SU-DHL-6 (cell line): ENCODE results near the gene HSPA1A.

ENCODE experiments used
- H2AFZ ChIP-seq: fragments of 200-600 bp; sonication (generic); 2 replicates; pipeline ENCODE4 v1.6.1; 2014; ENCODE audit warnings: low read depth, mild to moderate bottlenecking, moderate library complexity, mixed read lengths, antibody characterized with exemption, low read length; ENCODE audit not compliant: severe bottlenecking
- H3F3A ChIP-seq: fragments of 200-600 bp; shearing (Covaris generic); 2 replicates; pipeline ENCODE4 v1.6.0; 2016; ENCODE audit warnings: antibody characterized with exemption, mild to moderate bottlenecking; ENCODE audit not compliant: insufficient read depth
- H3K27ac ChIP-seq: fragments of 200-600 bp; sonication (generic); 2 replicates; pipeline ENCODE4 v1.5.1; 2016; ENCODE audit warnings: low read depth, mild to moderate bottlenecking, low read length, moderate library complexity, mixed read lengths
- H3K27me3 ChIP-seq: fragments of 200-600 bp; sonication (generic), shearing (Covaris generic); 2 replicates; pipeline ENCODE4 v1.6.0; 2014; ENCODE audit warnings: mild to moderate bottlenecking, low read length
- H3K36me3 ChIP-seq: fragments of 200-600 bp; sonication (generic); 2 replicates; pipeline ENCODE4 v1.6.1; 2014; ENCODE audit warnings: mild to moderate bottlenecking, low read length, mixed read lengths
- H3K4me2 ChIP-seq: fragments of 300-600, 200-600 bp; shearing (Covaris generic), sonication (generic); 2 replicates; pipeline ENCODE4 v1.6.0; 2014; ENCODE audit warnings: low read length, low read depth, mild to moderate bottlenecking; ENCODE audit not compliant: poor library complexity, severe bottlenecking
- H3K4me3 ChIP-seq: fragments of 200-600 bp; sonication (generic); 2 replicates; pipeline ENCODE4 v1.5.1; 2014; ENCODE audit warnings: antibody characterized with exemption, low read length, mild to moderate bottlenecking, mixed read lengths; ENCODE audit not compliant: insufficient read depth, poor library complexity, severe bottlenecking
- H3K79me2 ChIP-seq: fragments of 200-600 bp; sonication (generic); 2 replicates; pipeline ENCODE4 v1.6.1; 2014; ENCODE audit warnings: mild to moderate bottlenecking, low read length, moderate library complexity; ENCODE audit not compliant: insufficient read depth
- H3K9ac ChIP-seq: fragments of 200-600 bp; sonication (generic); 2 replicates; pipeline ENCODE4 v1.7.0; 2014; ENCODE audit warnings: mild to moderate bottlenecking, low read length
- H3K9me2 ChIP-seq: fragments of 200-600 bp; sonication (generic); replicated peaks from 2 replicates; pipeline ENCODE4 v1.6.1; 2014; ENCODE audit warnings: low read length; ENCODE audit not compliant: insufficient read depth
- H3K9me3 ChIP-seq: fragments of 200-600 bp; sonication (generic); 2 replicates; pipeline ENCODE4 v1.6.1; 2014; ENCODE audit warnings: low read length, mixed read lengths; ENCODE audit not compliant: insufficient read depth
- H4K20me1 ChIP-seq: fragments of 200-600 bp; sonication (generic); 2 replicates; pipeline ENCODE4 v1.6.1; 2014; ENCODE audit warnings: low read depth, mild to moderate bottlenecking, antibody characterized with exemption, low read length, moderate library complexity, mixed read lengths
- CTCF ChIP-seq: fragments of 200-600 bp; sonication (generic); IDR thresholded peaks from one replicate; pipeline ENCODE4 v1.5.1; 2017; ENCODE audit warnings: antibody characterized with exemption, mild to moderate bottlenecking, low read length, moderate library complexity; ENCODE audit not compliant: insufficient read depth, poor library complexity, severe bottlenecking
- EZH2phosphoT487 ChIP-seq: fragments of 200-600 bp; sonication (generic), shearing (Covaris generic); conservative IDR thresholded peaks from 2 replicates; pipeline ENCODE4 v1.6.1; 2018; ENCODE audit warnings: mild to moderate bottlenecking, antibody characterized with exemption, low read length, moderate library complexity, mixed read lengths

HSPA1A gene

DNA sequence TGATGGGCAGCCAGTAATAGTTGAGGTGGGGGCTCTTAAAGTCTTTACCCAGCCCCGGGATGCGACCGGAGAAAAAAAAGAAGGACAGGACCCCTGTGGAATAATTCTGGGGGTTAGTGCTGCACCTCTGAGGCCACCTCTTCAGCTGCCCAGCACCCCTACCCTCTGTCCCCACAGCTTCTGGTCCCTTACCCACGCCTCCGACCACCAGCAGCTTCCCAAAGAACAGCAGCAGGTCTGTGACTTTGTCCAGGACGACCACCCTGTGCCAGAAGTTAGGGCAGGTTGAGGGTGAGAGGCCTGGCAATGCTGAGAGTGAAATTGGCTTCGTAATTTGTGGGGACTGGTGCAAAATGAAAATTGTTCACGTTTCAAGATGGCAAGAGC, 49.5 kb downstream of the HSPA1A start:
- no peaks in the 10 kb centered on the region for H3K9me2 ChIP-seq
- no peaks in the 10 kb centered on the region for H3K27me3 ChIP-seq
- TF ChIP-seq CTCF: no peak
- TF ChIP-seq EZH2phosphoT487: no peak
- no peak overlapping the region for H3K4me3 ChIP-seq
- H4K20me1 ChIP-seq: no peaks in the 10 kb centered on the region
- H2AFZ ChIP-seq: no peak overlapping the region
- H3K27ac ChIP-seq: no peak overlapping the region
- H3F3A ChIP-seq: peaks cover 12% of the 10 kb centered on the region
- H3K36me3 ChIP-seq: no peaks in the 10 kb centered on the region
- H3K9ac ChIP-seq: peak overlapping the region; percentile 63
- H3K9me3 ChIP-seq: no peaks in the 10 kb centered on the region
- H3K79me2 ChIP-seq: peaks cover 5% of the 10 kb centered on the region; the same call in 1 of the 2 replicates
- peak overlapping the region; percentile 76 for H3K4me2 ChIP-seq

- Histone ChIP-seq H3K4me3 (no peak overlapping the region), H3K79me2 (peaks cover 5% of the 10 kb centered on the region; the same call in 1 of the 2 replicates), H3K27ac (no peak overlapping the region), H4K20me1 (no peaks in the 10 kb centered on the region), H3K9me2 (no peaks in the 10 kb centered on the region), H2AFZ (no peak overlapping the region), H3F3A (peaks cover 12% of the 10 kb centered on the region), H3K36me3 (no peaks in the 10 kb centered on the region), H3K9me3 (no peaks in the 10 kb centered on the region), H3K27me3 (no peaks in the 10 kb centered on the region), H3K4me2 (no peak overlapping the region), H3K9ac (no peak overlapping the region)
- no peak for TF ChIP-seq EZH2phosphoT487
- TF ChIP-seq CTCF: no peak
These were observed 50.1 kb downstream of the HSPA1A start for GRCh38 chr6:31865205-31866118.
